NT2/D1 (cell line): Measurements from ENCODE around the gene HOOK2.

Experiments used
- DNase-seq: peaks from one replicate; pipeline ENCODE4 v3.0.0-alpha.2; 2011; ENCODE audit warnings: low read depth, low spot score
- H3K27me3 ChIP-seq: 2 replicates; pipeline ENCODE4 v1.6.0; 2011; ENCODE audit warnings: mild to moderate bottlenecking; ENCODE audit not compliant: insufficient read length, insufficient read depth
- H3K36me3 ChIP-seq: 2 replicates; pipeline ENCODE4 v1.6.1; 2011; ENCODE audit warnings: mild to moderate bottlenecking, low read length, mixed read lengths; ENCODE audit not compliant: insufficient read depth, insufficient read length
- H3K4me1 ChIP-seq: 2 replicates; pipeline ENCODE4 v1.5.1; 2011; ENCODE audit not compliant: insufficient read depth, insufficient read length
- H3K4me3 ChIP-seq: 2 replicates; pipeline ENCODE4 v1.5.1; 2011; ENCODE audit warnings: low read depth; ENCODE audit not compliant: insufficient read length
- H3K9ac ChIP-seq: 2 replicates; pipeline ENCODE4 v1.6.0; 2011; ENCODE audit warnings: low read depth; ENCODE audit not compliant: insufficient read length
- H3K9me3 ChIP-seq: 2 replicates; pipeline ENCODE4 v1.5.1; 2011; ENCODE audit warnings: mild to moderate bottlenecking, low read length; ENCODE audit not compliant: insufficient read depth
- SUZ12 ChIP-seq: IDR thresholded peaks from 2 replicates; pipeline ENCODE4 v1.6.1; 2011; ENCODE audit not compliant: insufficient read length, insufficient read depth; ENCODE audit errors: extremely low read depth
- YY1 ChIP-seq: IDR thresholded peaks from 2 replicates; pipeline ENCODE4 v1.6.1; 2011; ENCODE audit not compliant: insufficient read length, insufficient read depth
- ZNF274 ChIP-seq: IDR thresholded peaks from 2 replicates; pipeline ENCODE4 v1.6.1; 2011; ENCODE audit warnings: mild to moderate bottlenecking, low read depth, low read length

The HOOK2 gene

DNA sequence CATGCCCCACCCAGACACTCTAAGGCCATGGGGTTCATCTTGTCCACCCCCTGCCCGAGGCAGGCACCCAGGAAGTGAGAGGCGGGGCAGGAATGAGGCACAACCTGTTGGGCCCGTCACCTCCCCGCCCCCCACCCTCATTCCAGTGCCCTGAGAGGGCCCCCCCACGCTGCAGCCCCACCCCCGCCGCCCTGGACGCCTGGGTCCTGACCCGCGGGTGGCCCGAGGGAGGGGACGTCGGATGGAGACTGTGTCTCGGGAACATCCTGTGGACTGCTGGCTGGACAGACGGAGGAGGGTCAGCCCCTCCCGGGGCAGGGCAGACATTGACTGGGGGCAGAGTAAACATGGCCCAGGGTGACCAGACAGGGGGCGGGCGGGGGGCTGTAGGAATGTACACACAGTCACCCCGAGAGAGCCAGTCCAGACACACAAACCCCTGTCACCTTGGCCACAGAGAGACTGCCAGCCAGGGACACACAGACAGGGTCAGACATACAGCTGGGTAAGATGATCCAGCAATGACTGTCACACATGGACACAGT, 8.6 kb upstream of the HOOK2 start:
- Histone ChIP-seq H3K9ac (peak overlapping the region; percentile 65), H3K4me3 (no peak overlapping the region), H3K9me3 (no peaks in the 10 kb centered on the region), H3K27me3 (no peaks in the 10 kb centered on the region), H3K36me3 (no peaks in the 10 kb centered on the region), H3K4me1 (peaks cover 28% of the 10 kb centered on the region)
- no peak for TF ChIP-seq SUZ12
- TF ChIP-seq YY1: no peak
- TF ChIP-seq ZNF274: no peak
- no peak for DNase-seq

DNA sequence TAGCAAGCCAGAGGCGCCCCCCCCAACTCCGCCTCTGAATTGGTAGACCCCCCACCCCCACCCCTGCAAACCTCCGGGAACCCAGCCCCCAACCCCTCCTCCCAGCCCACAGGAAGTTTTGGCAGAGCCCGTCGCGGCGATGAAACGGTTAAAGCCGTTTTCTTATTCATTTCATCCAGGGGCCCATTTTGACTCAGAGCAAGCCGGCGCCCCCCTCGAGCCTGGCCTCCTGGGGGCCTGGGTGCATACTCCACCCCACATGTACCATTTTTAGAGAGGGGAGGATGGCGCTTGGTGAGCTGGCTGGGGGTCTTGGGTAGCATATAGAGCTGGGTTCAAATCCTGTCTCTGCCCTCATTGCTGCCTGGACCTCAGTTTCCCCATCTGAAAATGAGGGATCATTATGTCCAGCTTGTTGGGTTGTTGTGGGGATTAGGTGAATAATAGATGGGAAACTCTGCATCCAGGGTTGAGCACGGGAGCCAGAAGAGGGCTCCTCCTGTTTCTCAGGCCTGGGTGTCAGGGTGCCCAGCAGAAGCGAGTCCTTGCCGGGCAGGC, 8.0 kb upstream of the HOOK2 start:
- no peak for DNase-seq
- Histone ChIP-seq H3K36me3 (no peaks in the 10 kb centered on the region), H3K9ac (peak overlapping the region; percentile 86), H3K27me3 (peaks cover under 1% of the 10 kb centered on the region), H3K4me1 (peaks cover 25% of the 10 kb centered on the region), H3K9me3 (no peaks in the 10 kb centered on the region), H3K4me3 (peak overlapping the region; percentile 59)
- TF ChIP-seq YY1 (no peak), SUZ12 (no peak), ZNF274 (no peak)

DNA sequence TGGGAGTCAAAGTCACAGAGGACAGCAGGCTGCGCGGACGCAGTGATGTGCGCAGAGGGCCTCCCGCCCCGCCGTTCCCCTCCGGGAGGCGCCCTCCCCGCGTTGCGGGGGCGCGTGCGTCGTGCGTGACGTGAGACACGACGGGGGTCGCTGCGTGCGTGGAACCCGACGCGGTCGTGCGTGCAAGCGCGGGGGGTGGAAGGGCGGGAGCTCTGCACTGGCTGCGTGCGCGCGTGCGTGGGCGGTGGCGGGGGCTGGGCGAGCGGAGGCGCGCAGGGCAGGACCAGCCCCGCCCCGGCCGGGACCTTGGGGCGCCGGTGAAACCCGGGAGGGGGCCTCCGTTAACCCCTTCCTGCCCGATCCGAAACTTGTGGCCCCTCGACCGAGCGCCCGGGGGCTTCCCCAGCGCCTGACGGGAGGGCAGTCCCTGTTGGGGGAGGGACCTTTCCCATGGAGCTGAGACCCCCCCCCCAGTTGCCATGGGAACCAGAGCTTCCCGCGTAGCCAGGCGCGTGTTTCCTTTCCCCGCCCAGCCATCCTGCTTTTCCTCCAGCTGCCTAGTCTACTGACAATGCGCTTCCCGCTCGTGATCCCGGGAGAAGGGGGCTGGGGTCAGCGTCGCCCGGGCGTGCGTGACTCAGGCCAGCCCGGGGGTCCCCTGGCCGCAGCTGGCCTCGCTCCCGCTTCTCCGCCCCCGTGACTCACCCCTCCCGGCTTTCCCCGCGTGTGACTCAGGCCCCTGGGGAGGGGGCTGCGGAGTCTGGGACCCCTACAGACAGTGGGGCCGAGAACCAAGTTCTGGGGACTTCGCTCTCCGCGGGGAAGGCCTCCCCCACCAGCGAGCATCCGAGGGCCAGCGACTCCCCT, 7.3 kb upstream of the HOOK2 start:
- Histone ChIP-seq H3K4me3 (peak overlapping the region; percentile 59), H3K4me1 (peaks cover 23% of the 10 kb centered on the region), H3K36me3 (no peaks in the 10 kb centered on the region), H3K9ac (peak overlapping the region; percentile 86), H3K9me3 (no peaks in the 10 kb centered on the region), H3K27me3 (peaks cover 3% of the 10 kb centered on the region)
- DNase-seq: no peak
- no peak for TF ChIP-seq SUZ12
- TF ChIP-seq ZNF274: no peak
- TF ChIP-seq YY1: no peak

DNA sequence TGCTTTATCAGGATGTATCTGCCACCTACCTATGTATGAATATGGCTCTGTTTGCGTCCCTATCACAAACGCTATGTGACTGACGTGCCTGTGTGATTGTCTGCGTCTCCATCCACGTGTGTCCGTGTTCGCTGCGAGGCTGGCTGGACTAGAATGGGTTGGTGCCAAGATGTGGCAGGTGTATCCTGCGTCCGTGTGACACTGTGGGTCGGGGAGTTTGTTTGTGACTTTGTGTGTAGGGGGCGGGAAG, 6.7 kb upstream of the HOOK2 start:
- H3K36me3 ChIP-seq: no peaks in the 10 kb centered on the region
- H3K4me3 ChIP-seq: peak overlapping the region; percentile 59
- TF ChIP-seq ZNF274 (no peak), YY1 (no peak), SUZ12 (no peak)
- no peak for DNase-seq
- no peaks in the 10 kb centered on the region for H3K9me3 ChIP-seq
- H3K4me1 ChIP-seq: peaks cover 26% of the 10 kb centered on the region
- peak overlapping the region; percentile 86 for H3K9ac ChIP-seq
- peaks cover 3% of the 10 kb centered on the region for H3K27me3 ChIP-seq

DNA sequence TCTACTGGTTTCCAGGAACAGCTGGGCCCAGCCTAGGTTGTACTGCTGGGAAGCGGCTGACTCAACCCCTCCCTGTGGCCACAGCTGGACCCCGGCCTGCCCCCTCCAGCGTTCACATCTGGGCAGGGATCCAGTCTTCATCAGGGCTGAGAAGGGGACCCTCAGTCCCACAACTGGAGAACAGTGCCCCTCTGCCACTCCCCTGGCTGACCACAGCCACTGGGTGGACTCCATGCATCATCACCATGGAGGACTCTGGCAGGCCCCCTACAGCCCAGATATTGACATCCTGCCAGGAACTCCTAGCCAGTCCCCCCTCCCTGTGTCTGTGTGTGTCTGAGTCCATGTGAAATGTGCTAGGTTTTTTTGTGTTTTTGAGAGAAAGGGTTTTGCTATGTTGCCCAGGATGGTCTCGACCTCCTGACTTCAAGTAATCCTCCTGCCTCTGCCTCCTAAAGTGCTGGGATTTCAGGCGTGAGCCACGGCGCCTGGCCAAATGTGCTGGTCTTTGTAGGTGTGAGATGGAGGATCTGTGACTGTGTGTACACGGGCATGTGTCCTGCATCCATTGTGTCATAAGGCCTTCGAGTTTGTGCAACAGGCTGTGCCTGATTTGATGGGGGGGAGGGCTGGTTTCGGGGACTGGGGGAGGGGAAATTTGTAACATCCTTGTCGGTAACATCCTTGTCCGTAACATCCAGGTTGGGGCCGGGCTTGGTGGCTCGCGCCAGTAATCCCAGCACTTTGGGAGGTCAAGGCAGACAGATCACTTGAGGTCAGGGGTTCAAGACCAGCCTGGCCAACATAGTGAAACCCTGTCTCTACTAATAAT, 4.0 kb upstream of the HOOK2 start:
- H3K9ac ChIP-seq: peak overlapping the region; percentile 86
- TF ChIP-seq SUZ12 (no peak), YY1 (no peak)
- H3K36me3 ChIP-seq: peaks cover 3% of the 10 kb centered on the region
- H3K9me3 ChIP-seq: no peaks in the 10 kb centered on the region
- peak overlapping the region; percentile 72 for H3K4me3 ChIP-seq
- H3K4me1 ChIP-seq: peaks cover 23% of the 10 kb centered on the region
- H3K27me3 ChIP-seq: peaks cover 3% of the 10 kb centered on the region
- DNase-seq: no peak

DNA sequence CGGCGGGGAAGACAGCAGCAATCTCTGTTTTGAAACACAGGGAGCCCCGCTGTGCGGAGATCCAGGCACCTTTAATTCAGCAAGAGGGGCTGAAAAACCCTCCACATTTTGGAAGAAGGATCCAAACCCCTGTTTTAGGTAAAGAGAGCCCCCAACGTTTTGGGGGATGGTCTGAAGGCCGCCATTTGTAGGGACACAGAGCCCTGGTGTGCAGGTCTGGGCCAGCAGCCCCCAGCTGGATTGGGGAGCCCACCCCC, 3.5 kb upstream of the HOOK2 start:
- no peaks in the 10 kb centered on the region for H3K9me3 ChIP-seq
- H3K27me3 ChIP-seq: peaks cover 3% of the 10 kb centered on the region
- H3K36me3 ChIP-seq: peaks cover 4% of the 10 kb centered on the region
- TF ChIP-seq SUZ12 (no peak), ZNF274 (no peak)
- DNase-seq: no peak
- peak overlapping the region; percentile 72 for H3K4me3 ChIP-seq
- peaks cover 23% of the 10 kb centered on the region for H3K4me1 ChIP-seq
- peak overlapping the region; percentile 86 for H3K9ac ChIP-seq
